A172 (cell line): ENCODE measurements around the gene PPP4R3A. TPM values are rescaled to one million over a fixed set of nuclear protein-coding genes. Genes with fewer than 3 reads are reported as not detected.
"Not testable (repeated sequence)": the region's sequence is repeated elsewhere in the genome, so short reads cannot be mapped to it uniquely, and the experiment has no call there.

Experiments used
- DNase-seq: peaks from one replicate; pipeline ENCODE4 v3.0.0-alpha.2; 2015; ENCODE audit warnings: low spot score
- total RNA-seq: library from RNA; depleted of rRNA; stranded (reverse); fragments of >200 nt; shearing (Covaris generic); gene quantifications from 2 replicates; pipeline ENCODE4 v1.2.3, GENCODE V29; 2014; rRNA removed

PPP4R3A gene
- total RNA-seq, 1 experiment from 2014 or later = 39.6 TPM

DNA sequence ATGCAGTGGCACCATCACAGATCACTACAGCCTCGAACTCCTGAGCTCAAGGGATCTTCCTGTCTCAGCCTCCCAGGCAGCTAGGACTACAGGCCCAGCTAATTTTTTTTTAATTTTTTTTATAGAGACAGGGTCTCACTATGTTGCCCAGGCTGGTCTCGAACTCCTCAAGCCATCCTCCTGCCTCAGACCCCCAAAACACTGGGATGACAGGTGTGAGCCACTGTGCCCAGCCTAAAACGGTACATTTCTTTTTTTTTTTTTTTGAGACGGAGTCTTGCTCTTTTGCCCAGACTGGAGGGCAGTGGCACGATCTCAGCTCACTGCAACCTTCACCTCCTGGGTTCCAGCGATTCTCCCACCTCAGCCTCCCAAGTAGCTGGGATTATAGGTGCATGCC is 100.9 kb downstream of the PPP4R3A start:
- DNase-seq = not testable (repeated sequence)

Other genes starting within 250 kb of the PPP4R3A start
- 2.5 and 4.7 TPM in 2 replicates for gene CCDC88C, start 92.5 kb downstream of the PPP4R3A start, total RNA-seq
- gene CATSPERB, start 221.8 kb upstream of the PPP4R3A start, total RNA-seq = not detected in 2 replicates